ENCODE measurements around the gene MOSMO. TPM values are rescaled to one million over a fixed set of nuclear protein-coding genes. Genes with fewer than 3 reads are reported as not detected.

The MOSMO gene
- total RNA-seq, 1 experiment from 2014 or later = 12.4 TPM

DNA sequence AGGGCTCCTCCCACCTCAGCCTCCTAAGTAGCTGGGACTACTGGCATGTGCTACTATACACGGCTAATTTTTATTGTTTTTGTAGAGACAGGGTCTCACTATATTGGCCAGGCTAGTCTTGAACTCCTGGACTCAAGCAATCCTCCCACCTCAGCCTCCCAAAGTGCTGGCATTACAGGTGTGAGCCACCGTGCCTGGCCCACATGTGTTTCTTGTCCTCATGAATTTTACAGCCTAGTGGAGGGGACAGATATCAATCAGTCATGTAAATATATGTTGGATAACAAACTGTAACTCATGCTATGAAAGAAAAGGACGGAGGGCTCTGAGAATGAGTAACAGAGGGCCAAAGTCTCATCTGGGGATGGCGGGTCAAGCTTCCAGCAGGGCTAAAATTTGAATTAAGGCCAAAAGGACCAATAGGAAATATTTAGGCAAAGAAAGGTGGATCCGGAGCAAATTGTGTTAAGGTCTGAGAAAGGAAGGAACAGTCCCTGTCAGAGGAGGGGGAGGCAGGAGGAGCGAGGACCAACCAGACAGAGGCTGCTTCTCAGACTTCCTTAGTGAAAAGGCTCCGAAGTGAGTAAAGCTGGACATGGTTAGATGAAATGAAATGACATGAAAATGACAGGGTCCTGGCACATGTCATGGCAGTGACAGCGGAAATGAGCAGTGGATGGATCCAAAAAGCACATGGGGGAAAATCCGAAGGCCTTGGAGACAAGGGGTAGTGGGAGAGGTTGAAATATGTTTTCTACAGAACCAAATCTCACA lies 10.8 kb upstream of the MOSMO start:
- intact Hi-C loops (cut with micrococcal nuclease) = no loop called here
- TF ChIP-seq EZH2phosphoT487 (IDR thresholded peaks at IDR 0.05; ENCODE audit: borderline replicate concordance, low read length) (no peak), EZH2 (IDR thresholded peaks at IDR 0.05; ENCODE audit: low read length, unreplicated experiment) (no peak)
- TF ChIP-seq, protein P1, sequence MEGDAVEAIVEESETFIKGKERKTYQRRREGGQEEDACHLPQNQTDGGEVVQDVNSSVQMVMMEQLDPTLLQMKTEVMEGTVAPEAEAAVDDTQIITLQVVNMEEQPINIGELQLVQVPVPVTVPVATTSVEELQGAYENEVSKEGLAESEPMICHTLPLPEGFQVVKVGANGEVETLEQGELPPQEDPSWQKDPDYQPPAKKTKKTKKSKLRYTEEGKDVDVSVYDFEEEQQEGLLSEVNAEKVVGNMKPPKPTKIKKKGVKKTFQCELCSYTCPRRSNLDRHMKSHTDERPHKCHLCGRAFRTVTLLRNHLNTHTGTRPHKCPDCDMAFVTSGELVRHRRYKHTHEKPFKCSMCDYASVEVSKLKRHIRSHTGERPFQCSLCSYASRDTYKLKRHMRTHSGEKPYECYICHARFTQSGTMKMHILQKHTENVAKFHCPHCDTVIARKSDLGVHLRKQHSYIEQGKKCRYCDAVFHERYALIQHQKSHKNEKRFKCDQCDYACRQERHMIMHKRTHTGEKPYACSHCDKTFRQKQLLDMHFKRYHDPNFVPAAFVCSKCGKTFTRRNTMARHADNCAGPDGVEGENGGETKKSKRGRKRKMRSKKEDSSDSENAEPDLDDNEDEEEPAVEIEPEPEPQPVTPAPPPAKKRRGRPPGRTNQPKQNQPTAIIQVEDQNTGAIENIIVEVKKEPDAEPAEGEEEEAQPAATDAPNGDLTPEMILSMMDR (conservative IDR thresholded peaks at IDR 0.05; ENCODE audit: low read depth, low read length) = no peak
- no peak for DNase-seq

DNA sequence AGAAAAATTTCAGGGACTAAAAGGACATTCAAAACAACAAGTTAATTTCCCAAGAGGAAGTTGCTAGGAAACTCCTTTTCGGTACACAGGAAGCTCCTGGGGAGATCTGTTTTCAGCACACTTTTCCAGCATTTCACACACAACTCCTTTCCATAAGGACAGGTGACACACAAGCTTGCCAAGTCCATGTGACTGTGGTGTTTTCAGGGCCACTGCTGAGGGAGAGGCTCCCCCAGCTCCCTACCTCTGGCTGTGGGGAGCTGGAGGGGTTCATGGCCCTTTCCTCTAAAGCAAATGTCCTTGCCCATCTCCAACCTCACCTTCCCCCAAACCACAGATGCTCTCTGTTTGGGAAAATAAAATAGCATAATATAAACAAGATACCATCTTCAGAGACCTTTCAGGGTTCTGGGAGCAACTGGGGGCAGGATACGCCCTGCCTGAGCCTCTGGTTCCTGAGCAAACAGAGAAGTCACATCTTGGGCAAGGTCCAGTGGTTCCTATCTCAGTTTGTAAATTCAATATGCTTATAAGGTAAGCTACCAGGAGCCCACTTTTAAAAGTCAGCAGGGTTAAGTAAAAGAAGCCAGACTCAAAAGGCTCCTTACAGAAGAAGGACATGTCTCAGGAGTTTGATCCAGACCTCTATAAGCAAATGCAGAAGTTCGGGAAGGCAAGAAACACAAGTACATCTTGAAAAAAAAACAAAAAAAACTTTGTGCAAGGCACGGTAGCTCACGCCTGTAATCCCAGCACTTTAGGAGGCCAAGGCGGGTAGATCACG lies 10.0 kb upstream of the MOSMO start:
- H3K36me3 ChIP-seq (ENCODE audit: low read depth, low read length) = no peaks in the 10 kb centered on the region
- intact Hi-C loops (cut with micrococcal nuclease) = no loop called here
- H4K20me1 ChIP-seq (ENCODE audit: low read length) = no peaks in the 10 kb centered on the region
- POLR2A ChIA-PET (ENCODE audit: unreplicated experiment) = interaction anchor here (0.7 kb wide), 1 partner anchor 14 kb away, joined by 13 read pairs; no protein-coding TSS in a partner anchor
- no peaks in the 10 kb centered on the region for H3K9me2 ChIP-seq (replicated peaks; ENCODE audit: low read length)
- no peaks in the 10 kb centered on the region for H3K79me2 ChIP-seq (ENCODE audit: low read length)
- ATAC-seq = no peak
- no peaks in the 10 kb centered on the region for H3K27me3 ChIP-seq (ENCODE audit: low read length)
- H3K4me2 ChIP-seq (ENCODE audit: low read length) = no peak overlapping the region
- CTCF ChIA-PET = interaction anchor here (0.6 to 1.3 kb wide), 2 partner anchors 101 to 207 kb away, joined by 4 read pairs; no protein-coding TSS in a partner anchor
- no peak for DNase-seq
- H3K9ac ChIP-seq (ENCODE audit: low read length) = no peak overlapping the region
- no peaks in the 10 kb centered on the region for H3F3A ChIP-seq (ENCODE audit: low read length, unreplicated experiment)
- BruUV-seq (replicated peaks) = no TSS peak
- H3K4me1 ChIP-seq (ENCODE audit: insufficient read depth, low read length) = peaks cover 26% of the 10 kb centered on the region
- H3K27ac ChIP-seq (ENCODE audit: low read length) = no peak overlapping the region
- H3K9me3 ChIP-seq (ENCODE audit: low read length) = no peaks in the 10 kb centered on the region
- H3K4me3 ChIP-seq (ENCODE audit: low read length) = no peak overlapping the region
- TF ChIP-seq, protein P1 (conservative IDR thresholded peaks at IDR 0.05; ENCODE audit: low read depth, low read length) = no peak
- TF ChIP-seq EZH2 (IDR thresholded peaks at IDR 0.05; ENCODE audit: low read length, unreplicated experiment) = no peak
- TF ChIP-seq EZH2phosphoT487 (IDR thresholded peaks at IDR 0.05; ENCODE audit: borderline replicate concordance, low read length) = no peak
- no peak overlapping the region for H2AFZ ChIP-seq (ENCODE audit: low read length)

More for the DNA sequence above, 10.8 kb upstream of the MOSMO start:
- H3K79me2 ChIP-seq (ENCODE audit: low read length) = no peaks in the 10 kb centered on the region
- H3K4me1 ChIP-seq (ENCODE audit: insufficient read depth, low read length) = peaks cover 20% of the 10 kb centered on the region
- no TSS peak for BruUV-seq (replicated peaks)
- H3K4me3 ChIP-seq (ENCODE audit: low read length) = no peak overlapping the region
- H4K20me1 ChIP-seq (ENCODE audit: low read length) = no peaks in the 10 kb centered on the region
- no peak for ATAC-seq
- no peaks in the 10 kb centered on the region for H3K27me3 ChIP-seq (ENCODE audit: low read length)
- no peaks in the 10 kb centered on the region for H3F3A ChIP-seq (ENCODE audit: low read length, unreplicated experiment)
- H3K4me2 ChIP-seq (ENCODE audit: low read length) = no peak overlapping the region
- no peaks in the 10 kb centered on the region for H3K9me2 ChIP-seq (replicated peaks; ENCODE audit: low read length)
- CTCF ChIA-PET = interaction anchor here (0.6 kb wide), 1 partner anchor 208 kb away, joined by 4 read pairs; no protein-coding TSS in a partner anchor
- POLR2A ChIA-PET (ENCODE audit: unreplicated experiment) = no interaction called here
- no peaks in the 10 kb centered on the region for H3K9me3 ChIP-seq (ENCODE audit: low read length)
- H2AFZ ChIP-seq (ENCODE audit: low read length) = no peak overlapping the region
- no peaks in the 10 kb centered on the region for H3K36me3 ChIP-seq (ENCODE audit: low read depth, low read length)
- H3K27ac ChIP-seq (ENCODE audit: low read length) = no peak overlapping the region
- no peak overlapping the region for H3K9ac ChIP-seq (ENCODE audit: low read length)
